ENCODE results near the gene CCSER1.
"Not testable (repeated sequence)": the region's sequence is repeated elsewhere in the genome, so short reads cannot be mapped to it uniquely, and the experiment has no call there.

CCSER1 gene

GRCh38 chr4:91592125-91592524, 1464.9 kb downstream of the CCSER1 start:
- DNase-seq (ENCODE audit: low spot score) = no peak

- DNase-seq (ENCODE audit: low spot score) = no peak
Observed at GRCh38 chr4:91596718-91597117, 1469.5 kb downstream of the CCSER1 start.

DNA sequence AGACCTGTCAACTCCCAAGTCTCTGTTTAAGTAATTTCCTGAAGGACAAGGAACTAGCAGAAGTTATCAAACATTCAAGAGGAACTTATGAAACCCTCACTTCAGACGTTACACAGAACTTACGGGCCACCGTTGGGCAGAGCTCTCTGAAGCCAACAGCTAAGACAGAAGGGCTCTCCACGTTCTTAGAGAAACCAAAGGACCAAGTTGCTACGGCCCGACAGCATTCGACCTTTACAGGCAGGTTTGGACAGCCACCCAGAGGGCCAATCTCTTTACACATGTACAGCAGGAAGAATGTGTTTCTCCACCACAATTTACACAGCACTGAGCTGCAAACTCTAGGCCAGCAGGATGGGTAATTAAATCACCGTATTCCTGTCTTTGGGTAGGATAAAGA, 1471.5 kb downstream of the CCSER1 start:
- no peak for DNase-seq (ENCODE audit: low spot score)

DNA sequence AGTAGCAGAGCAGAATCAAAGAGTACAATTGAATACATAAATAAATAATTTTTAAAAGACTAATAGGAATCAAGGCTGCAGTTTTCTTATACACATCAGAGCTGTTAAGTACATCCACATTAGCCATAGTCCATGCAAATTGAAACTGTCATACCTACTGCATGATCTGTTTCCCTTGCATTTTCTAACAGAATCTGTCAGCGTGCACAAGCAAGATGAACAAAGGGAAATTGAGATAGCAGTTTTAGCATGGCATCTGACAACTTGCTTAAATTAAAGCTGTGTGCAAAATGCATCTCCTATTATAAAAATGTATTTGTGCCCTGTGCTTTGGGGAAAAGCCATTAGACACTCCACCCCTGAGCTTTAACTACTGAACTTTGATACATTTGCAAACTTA, 1473.1 kb downstream of the CCSER1 start:
- no peak for DNase-seq (ENCODE audit: low spot score)

DNA sequence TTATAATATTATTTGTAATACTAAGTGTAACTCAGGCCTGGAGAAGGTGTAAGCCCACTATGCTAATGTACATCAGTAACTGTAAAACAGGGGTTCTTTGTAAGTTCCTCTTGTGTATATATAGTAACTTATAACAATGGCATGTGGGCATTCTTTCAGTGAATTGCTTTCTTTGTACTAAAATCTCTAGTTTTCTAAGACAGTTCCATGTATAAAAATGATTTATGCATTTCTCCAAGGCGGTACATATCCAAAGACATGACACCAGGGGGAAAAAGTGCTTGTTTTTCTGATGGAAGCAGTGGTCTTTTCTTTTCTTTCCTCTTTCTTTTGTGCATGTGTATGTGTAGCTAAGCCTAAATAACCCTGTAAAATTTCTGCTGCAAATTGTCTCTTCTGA, 1474.2 kb downstream of the CCSER1 start:
- DNase-seq (ENCODE audit: low spot score) = no peak

GRCh38 chr4:91611782-91612181, 1484.6 kb downstream of the CCSER1 start:
- DNase-seq (ENCODE audit: low spot score) = no peak

DNA sequence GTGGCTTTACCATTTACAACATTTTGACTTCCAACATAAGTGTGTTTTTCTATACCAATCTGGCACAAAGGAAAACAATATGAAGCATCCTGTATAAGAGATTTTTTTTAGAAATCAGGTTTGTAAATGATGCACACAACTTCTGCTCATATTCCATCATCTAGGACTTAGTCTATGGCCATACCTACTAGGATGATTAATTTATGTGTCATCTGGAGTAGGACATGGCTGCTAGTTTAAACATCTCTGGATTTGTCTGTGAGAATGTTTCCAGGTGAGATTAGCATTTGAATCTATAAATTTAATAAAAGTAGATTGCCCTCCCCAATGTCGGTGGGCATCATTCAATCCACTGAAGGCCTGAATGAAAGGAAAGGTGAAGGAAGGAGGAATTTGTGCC, 1493.8 kb downstream of the CCSER1 start:
- DNase-seq (ENCODE audit: low spot score) = no peak

DNA sequence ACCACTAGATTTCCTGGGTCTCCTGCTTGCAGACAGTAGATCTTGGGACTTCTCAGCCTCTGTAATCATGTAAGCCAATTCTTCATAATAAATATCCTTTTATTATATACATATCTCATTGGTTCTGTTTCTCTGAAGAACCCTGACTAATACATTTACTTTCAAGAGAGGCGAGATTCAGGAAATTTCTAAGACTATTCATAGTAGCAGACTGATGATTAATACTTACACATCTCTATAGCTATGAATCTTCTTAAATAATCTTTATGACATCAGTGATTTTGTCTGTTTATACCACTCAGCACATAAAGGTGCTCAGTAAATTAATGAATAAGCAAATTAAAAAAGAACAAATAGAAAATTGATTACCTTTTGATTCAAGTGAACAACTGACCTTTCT, 1494.3 kb downstream of the CCSER1 start:
- DNase-seq (ENCODE audit: low spot score) = no peak

DNA sequence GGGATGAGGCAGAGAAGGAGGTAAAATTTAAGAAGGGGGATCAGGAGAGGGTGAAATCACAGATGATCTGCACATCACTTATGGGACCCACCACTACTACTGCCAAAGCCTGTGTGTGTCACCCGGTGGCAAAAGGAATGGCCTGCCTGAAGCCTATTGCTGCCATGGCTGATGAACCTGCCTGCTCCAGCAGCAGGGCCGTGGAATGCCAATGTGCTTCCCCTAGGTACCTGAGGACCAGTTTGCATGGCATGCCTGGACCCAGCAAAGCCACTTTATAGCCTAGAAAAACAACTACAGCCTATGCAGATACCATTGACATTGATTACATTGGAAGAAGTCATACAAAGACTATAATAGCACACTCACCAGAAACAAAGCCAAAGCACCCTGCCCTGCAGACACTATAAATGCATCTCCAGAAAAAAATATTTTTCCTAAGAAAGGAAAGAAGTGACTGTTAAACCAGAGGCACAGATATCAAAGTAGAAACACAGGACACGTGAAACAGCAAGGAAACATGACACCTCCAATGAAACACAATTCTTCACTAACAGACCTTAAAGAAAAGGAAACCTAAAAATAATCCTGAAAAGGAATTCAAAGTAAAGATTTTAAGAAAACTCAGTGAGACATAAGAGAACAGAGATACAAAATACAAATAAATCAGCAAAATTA, 1495.9 kb downstream of the CCSER1 start:
- no peak for DNase-seq (ENCODE audit: low spot score)

DNA sequence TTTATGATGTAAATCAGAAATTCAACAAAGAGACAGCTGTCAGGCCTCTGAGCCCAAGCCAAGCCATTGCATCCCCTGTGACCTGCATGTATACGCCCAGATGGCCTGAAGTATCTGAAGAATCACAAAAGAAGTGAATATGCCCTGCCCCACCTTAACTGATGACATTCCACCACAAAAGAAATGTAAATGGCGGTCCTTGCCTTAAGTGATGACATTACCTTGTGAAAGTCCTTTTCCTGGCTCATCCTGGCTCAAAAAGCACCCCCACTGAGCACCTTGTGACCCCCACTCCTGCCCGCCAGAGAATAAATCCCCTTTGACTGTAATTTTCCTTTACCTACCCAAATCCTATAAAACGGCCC, 1496.4 kb downstream of the CCSER1 start:
- not testable (repeated sequence) for DNase-seq (ENCODE audit: low spot score)

DNA sequence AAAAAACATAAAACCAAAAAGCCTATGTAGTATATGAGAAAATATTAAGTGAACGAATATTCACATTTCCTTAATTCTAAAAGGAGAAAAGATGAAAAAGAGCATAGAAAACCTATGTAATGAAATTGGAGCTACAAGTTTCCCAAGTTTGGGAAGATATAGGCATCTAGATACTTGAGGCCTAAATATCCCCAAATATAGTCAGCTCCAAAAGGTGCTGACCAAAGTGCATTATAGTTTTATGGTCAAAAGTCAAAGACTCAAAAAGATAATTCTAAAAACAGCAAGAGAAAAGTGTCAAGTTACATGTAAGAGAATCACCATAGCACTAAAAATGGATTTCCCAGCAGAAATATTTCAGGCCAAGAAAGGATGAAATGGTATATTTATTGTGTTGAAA, 1502.9 kb downstream of the CCSER1 start:
- DNase-seq (ENCODE audit: low spot score) = no peak

DNA sequence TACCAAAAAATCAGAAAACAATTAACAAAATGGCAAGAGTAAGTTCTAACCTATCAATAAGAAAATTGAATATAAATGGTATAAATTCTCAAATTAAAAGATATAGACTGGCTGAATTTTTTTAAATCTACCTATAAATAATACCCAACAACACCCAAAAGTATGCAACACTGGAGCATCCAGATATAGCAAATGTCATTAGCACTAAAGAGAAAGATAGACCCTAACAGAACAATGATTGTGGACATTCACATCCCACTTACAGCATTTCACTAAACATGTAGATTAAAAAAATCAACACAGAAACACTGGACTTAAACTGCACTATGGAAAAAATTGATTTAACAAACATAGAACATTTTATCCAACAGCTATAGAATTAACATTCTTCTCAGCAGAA, 1503.6 kb downstream of the CCSER1 start:
- no peak for DNase-seq (ENCODE audit: low spot score)

- DNase-seq (ENCODE audit: low spot score) = no peak
Observed at GRCh38 chr4:91631335-91631734, 1504.1 kb downstream of the CCSER1 start.

GRCh38 chr4:91636083-91636482, 1508.9 kb downstream of the CCSER1 start:
- no peak for DNase-seq (ENCODE audit: low spot score)
